Activated CD4-positive, CD25-positive, alpha-beta regulatory T cell treated with anti-CD3 and anti-CD28 coated beads, Interleukin-2, amount 50 U/mL, for 24 hours (primary cell): ENCODE results near the gene NPAS2.

Experiments used
- ATAC-seq, 2 donors: fragments of 150-1000 bp; cut with Tn5 transposase; one replicate each; pipeline ENCODE4 v1.10.0; 2021; ENCODE audit warnings: mild to moderate bottlenecking in 1 of 2, moderate library complexity in 1 of 2

Gene NPAS2

DNA sequence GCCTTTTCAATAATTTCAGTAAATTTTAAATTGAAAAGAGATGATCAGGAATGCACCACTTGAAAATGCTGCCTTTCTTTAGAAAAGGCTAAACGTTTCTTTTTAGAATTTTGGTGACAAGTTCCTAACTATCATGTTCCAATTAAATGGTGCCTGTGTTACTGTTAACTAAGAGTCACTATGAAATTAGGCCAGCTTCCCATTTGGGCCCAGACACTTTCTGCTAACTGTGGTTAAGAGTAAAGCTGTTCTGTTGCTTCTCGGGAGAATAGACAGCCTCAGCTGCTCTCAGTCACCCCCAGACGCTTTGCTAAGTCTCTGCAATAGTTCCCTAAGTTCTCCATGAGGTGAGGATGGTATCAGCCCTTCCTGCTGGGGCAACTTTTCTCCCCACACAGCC, 90.2 kb downstream of the NPAS2 start:
- no peak for ATAC-seq

DNA sequence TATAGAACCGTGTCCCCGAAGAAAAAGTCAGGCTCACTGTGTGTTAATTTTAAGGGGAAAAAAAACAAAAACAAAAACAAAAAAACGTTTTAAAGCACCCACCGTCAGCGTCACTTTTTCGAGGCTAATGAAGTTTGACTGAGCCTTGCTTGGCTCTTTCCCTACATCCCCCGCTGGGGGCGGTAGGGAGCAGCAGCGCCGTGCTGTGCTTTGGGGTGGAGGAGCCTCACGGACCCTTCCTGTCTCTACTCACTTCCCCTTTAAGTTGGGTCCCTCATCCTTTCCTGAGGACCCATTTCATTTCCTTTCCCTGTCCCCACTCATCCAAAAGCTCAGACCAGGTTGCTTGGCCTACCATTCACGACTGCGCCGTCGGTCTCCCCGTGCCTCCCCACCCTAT, 99.4 kb downstream of the NPAS2 start:
- ATAC-seq, result no peak

DNA sequence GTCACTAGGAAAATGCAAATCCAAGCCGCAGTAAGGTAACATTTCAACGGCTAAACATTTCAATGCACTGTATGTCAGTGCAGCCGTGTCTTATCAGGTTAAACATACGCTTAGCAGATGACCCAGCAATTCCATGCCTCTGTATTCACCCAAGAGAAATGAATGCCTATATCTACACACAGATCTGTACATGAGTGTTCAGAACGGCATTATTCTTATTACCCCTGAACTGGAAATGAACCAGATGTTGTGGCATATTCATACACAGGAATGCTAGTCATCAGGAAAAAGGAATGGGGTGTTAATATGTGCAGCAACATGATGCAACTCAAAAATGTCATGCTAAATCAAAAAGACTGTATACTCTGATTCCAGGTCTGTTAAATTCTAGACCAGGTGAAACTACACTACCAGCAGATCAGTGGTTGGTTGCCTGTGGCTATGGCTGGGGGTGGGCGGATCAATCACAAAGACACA, 101.8 kb downstream of the NPAS2 start:
- ATAC-seq, result no peak

DNA sequence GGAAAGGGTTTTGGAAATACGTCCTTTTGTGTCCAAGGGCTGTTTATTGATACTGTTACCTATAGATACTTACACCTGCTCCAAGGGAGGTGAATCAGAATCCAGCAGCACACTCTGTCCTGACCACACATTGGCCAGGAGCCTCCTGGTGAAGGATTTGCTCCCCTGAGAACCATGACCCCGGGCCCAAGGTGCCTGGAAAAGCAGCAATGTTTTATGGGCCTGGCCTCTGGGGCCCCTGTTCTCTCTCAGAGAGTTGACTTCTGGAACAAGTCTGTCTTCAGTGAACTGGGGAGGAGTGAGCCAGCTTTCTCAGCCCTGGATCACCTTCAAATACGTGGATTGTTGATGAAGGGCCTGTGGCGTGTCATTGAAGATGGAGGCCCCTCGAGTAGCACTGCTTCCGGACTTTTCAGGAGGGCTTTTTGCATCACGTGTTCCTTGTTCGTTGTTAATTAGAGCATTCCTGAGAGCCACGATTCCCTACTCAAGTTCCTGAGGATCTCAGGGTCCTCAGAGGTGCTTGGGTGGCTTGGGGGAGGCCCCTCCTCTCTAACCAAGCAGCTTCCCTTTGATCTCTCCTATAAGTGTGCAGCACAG, 103.6 kb downstream of the NPAS2 start:
- no peak for ATAC-seq

DNA sequence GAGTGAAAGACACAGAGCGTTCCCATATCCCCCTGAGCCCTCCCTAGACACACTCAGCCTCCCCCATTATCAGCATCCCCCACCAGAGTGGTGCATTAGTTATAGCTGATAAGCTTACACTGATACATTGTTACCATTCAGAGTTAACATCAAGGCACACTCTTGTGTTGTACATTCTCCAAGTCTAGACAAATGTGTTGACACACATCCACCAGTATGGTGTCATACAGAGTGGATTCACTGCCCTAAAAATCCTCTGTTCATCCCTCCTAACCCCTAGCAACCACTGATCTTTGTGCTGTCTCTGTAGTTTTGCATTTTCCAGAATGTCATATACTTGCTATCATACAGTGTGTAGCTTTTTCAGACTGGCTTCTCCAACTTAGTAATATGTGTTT, 104.2 kb downstream of the NPAS2 start:
- ATAC-seq, result peak; percentile 6 to 9

DNA sequence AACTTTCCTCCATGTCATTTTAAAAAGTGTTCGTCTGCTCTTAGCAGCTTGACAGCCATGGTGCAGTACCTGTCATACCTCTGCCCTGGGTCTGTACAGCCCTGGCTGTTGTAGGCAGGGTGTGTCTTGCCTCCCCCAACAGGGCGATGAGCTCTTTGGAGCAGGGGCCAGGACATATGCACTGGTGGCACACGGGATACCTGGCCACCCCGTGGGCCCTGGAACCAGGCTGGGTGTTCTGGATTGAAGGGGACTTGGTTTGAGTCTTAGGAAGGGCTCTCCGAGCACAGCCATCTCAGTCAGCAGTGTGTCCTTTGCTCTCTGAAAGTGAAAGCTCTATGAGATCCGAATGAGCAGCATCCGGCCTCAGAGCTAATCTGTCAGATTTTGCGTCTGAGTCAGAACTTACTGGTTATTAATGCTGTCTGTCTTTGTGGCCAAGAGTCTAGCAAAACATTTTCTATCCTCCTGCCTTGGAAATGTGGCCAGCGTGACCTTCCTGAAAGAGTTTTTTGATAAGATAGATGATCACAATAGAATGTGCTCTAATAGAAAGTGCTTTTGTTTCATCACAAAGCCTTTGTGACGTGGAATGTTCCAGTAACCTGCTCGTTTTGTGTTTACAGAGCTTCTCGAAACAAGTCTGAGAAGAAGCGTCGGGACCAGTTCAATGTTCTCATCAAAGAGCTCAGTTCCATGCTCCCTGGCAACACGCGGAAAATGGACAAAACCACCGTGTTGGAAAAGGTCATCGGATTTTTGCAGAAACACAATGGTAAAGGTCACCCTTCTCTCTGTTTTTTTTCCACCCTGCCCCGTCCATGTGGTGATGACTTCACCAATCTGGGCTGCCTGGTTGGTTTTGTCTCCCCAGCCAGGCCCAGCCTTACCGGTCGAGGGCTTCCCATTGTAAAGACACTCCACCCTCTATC, 104.8 kb downstream of the NPAS2 start:
- peak; percentile 87 to 88 for ATAC-seq

DNA sequence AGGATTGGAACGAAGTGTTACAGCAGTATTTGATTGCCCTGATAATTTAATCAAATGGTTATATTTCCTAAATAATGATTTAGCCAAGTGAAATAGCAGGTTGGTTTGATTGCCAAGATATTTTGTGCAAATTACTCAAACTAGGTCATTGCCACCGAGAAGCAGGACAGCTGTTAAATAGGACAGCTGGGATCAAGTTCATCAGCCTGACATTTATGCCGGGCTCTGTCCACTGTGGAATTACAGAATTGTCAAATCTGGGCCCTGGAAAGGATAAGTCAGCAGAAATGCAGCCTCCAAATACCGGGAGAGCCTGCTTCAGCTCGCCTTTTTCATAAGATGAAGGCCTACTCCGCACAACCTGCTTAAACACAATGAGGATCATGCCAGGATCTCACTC, 108.3 kb downstream of the NPAS2 start:
- ATAC-seq, result no peak

DNA sequence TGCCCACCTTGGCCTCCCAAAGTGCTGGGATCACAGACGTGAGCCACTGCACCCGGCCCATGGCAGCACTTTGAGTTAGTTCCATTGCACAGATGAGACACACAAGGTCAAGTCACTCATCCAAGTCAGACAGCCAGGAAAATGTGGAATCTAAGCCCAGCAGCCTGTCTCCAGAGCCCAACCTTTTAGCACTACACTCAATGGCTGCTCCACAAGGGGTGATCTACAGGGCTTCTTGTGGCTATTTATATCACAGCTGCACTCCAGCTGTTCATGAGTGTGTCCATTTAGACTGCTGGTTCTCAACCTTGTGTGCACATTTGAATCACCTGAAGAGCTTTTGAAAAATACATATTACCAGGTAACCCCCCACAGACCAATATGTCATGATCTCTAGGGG, 109.2 kb downstream of the NPAS2 start:
- ATAC-seq, result no peak

DNA sequence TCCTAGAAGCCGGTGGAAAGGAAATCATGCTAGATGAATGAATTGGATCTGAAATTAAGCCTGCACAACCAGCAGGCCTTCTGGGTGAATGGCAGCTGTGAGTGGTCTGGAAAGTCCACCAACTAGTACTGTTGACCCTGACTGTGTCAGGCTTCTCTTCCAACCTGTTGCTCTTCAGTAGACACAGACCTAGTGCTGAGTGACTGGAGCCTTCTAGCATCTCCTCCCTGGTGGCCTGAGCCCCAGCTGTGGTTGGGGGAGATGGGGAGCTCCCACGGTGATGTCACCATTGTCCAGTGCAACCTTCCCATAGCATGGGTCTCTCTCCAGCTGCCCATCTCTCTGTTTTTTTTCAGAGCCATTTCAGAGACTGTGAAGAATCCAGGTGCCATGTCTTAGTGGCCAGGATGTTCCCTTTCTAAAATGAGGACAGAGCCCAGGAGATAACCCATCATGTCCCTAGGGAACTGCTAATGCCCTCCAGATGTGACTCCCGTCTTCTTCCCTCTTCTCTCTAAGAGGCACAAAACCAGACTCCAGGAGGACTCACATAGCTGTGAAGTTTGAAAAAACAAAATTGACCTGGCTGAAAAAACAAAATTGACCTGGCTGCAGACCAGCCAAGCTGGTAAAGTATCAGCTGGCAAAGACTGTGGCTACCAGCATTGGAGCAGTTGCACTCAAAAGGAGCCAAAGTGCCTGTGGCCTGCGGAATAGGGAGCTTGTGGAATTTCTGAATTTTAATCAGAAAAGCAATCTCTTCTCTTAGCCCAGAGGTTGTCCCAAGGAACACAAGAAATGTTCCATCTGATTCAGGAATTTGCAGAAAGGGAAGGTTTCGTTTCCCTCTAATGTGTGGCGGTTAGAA, 114.8 kb downstream of the NPAS2 start:
- ATAC-seq, result no peak

DNA sequence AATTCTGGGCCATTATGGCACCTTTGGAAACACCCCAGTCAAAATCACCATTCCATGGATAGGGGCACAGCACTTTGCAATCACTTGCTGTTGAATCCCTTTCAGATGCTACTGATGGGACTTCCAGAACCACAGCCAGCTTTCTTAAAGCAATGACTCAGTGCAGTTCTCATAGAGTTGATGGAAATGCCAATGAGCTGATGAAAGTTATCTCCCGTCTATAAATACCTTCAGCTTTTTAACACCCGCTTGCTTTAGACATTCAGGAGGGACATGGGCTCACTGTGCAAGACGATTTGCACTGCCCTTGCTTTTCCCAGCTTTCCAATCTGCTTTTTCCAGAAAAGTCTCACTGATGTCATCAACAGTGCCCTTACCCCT, 115.4 kb downstream of the NPAS2 start:
- no peak for ATAC-seq

DNA sequence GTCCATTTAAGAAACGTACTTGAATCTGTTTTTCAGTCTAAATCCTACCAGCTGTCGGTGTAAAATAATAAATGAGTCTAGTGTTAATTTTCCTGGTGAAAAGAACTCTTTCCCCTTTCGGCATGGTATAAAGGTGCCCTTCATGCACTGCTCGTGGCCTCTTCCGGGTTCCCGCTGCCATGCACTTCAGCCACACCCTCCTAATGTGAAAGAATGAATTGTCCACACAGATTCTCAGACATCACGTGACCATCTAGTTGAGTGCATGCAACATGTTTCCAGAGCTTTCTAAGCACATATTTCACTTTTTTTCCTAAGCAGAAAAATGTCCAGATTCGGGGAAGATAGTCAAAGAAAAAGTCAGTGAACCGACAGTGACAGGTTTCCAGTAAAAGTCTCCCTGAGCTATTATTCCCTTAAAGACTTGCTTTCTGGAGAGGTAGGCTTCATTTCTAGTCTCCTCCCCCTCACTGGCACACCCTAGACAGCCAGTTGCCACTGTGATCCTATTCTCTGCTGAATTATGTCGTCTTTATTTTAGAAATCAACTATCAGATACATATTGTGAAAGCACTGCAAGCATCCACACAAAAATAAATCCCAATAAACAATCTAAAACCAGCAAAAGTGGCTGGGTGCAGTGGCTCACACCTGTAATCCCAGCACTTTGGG, 116.3 kb downstream of the NPAS2 start:
- no peak for ATAC-seq

DNA sequence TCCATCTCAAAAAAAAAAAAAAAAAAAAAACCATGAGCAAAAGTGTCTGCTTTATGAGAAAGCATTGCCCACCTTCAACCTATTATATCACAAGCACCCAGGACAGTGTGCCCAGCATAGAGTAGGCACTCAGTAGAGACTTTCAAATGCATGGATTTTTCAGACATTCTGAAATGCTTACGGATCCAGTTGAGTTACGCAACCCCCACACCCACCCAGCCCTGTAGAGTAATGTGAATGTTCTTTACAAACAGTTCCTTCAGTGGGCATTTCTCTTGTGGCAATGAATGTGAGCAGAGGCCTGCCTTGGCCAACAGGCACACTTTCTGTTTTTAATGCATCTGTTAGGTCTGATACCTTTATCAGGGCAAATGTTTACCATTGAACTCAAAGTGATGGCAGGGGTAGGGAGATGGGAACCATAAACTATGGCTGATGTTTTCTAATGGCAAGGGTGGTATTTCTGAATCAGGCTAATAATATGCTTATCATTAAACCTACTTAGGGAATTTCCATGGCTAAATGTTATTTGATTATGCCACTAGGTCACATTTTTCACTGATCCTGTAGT, 117.1 kb downstream of the NPAS2 start:
- ATAC-seq, result no peak

DNA sequence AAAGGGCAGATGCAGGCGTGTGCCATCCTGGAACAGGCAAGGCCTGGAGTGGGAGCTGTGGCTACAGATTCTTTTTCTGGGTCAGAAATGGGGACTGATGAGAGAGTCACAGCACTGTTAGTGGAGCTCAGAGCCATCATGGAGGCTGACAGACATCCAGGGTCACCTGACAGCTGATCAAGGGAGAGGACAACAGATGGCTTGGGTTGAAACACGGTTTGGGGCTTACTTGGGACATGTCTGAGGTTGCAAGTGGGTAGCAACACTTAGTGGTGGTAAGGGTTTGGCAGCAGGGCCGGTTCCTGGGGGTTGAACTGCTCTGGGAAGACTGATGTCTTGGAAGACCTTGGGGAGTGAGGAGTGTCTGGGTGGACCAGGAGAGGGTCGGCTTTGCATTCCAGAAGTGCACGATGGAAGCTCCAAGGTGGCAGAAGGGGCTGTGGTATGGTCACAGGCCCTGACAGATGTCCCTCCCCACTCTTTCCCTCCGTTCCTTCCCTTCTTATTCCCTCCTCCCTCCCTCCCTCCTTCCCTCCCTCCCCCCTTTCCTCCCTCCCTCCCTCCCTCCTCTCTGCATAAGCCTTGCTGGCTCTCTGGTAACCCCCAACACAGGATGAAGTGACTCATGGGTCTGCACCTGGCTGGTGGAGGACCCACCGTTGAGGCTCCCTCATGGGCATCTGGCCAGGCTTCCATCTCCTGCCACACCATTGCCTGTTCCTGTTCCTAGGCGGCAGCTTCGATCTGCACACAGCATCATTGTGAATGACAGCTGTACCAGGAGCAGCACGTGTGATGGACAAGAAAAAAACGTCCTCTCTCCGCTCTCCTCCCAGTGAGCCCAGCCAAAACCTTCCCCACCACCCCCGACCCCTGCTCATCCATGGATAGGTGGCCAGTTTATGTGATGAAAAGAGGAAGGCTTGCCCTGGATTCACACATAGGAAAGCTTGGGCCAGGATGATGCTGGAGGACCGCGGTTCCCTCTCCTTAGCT, 118.4 kb downstream of the NPAS2 start:
- ATAC-seq, result no peak

DNA sequence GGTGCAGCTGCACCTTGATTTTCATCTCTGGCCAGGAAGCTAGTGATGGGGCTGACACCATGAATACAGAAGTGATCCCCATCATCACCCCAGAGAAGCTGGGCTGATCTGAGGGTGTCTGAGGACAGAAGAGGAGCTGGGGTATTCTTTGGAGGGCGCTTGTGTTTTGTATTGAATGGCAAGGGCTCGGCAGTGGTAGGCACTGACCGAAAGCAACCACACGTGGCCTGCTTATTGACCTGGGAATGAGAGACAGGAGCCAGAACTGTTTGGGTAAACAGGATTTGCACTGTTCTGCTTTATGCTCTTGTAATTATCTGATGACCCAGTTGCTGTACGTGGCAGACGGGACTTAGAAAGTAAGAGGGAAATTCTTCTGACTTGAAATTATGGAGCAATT, 119.5 kb downstream of the NPAS2 start:
- ATAC-seq, result no peak

DNA sequence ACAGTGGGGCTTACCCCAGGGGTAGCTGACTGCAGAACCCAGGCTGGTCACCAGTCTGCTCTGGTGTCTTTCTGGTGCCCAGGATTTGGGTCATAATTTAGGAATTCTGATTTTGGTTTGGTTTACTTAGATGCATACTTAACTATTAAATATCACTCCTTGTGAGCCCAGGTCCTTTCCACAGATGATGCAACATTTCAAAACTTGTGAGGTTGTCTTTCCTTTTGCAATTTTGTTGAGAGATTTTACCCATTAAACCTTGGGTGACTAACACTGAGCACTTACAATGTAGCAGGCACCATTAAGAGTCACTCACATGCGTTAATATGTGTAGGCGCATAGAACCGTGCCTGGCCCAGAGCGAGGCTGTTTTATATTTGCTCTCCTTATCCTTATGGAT, 120.3 kb downstream of the NPAS2 start:
- ATAC-seq, result no peak

DNA sequence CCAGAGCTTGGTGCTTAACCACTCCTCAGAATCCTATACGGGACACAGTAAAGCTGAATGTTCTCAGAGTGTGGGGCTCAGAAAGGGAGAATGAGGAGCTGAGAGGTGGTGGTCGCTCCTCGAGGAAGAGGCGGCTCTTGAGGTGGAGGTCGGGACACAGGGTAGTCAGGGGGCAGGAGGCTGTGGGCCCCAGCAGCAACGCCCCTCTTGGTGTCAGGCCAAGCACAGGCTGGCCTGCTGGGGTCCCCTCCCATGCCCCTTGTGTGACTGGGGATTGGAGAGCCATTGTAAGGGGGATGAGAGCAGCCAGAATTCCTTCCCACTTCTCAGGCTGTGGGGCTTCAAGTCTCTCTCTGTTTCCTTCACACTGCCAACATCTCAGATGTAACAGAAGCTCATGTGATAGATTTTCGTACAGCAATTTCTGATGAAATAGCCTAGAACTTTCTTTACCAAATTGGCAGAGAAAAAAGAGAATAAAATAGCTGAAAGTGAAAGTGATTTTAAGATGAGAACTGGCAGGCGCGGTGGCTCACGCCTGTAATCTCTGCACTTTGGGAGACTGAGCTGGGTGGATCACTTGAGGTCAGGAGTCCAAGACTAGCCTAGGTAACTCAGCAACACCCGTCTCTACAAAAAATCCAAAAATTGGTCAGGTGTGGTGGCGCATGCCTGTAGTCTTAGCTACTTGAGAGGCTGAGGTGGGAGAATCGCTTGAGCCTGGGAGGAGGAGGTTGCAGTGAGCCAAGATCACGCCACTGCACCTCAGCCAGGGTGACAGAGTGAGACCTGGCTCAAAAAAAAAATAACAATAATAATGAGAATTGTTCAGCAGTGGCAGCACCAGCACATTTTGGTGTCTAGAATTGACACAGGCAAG, 121.1 kb downstream of the NPAS2 start:
- ATAC-seq, result no peak

DNA sequence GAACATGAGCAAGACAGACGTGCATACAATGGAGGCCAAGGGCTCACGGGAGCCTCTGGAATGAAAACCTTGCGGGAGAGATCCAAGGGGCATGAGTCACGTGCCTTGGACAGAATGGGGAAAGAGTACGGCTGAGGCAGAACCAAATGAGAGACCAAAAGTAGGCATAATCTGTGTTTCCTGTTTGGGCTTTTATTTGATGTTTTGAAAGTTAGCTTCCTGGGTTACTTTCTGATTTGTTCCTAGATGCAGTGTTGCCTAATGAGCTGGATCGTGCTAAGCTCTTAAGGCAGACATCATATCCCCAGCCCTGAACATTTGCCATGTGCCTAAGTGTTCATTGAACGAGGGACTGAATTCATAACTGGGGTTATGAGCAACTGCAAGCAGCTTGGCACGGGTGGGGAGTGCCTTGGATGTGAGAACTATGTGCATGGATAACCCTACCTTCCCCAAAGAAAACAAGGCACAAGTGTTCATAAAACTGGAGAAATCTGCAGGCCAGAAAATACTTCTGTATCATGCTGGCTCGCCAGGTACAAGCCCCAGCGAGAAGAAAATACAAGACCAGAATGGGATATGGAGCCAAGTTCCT, 121.8 kb downstream of the NPAS2 start:
- ATAC-seq, result no peak

DNA sequence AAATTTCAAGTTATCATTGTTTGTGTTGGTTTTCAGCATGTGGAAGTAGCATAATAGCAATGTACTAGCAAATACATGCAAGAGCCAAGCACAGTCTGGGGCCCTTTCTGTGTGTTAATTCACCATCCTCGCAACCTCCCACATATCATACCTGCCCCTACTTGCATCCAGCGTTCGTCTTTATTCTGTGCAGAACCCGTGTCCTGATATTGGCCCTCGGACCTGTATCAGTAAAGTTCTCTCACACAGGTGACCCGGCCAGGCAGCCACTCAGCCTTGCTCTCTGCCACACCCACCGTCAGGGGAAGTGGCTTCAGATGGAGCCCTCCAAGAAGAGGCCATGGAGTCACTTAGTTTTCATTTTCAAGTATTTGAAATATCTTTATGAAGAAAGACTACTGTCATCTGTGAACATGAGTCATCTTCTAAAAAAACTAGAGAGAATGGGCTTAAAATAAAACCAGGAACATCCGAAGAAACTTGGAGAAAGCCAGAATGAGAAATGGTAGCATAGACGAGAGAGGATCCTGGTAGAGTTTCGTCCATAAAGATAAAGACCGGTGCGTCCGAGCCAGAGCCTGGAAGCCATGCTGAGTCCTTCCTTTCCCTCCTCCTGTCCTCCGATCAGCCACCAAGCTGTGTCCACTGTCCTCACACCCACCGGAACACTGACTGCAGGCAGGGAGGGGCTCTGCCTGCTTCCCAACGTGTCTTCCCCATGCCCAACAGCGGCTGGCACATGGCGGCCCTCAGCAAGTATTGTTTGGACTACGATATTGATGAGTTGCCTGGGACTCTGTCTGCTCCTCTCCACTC, 124.9 kb downstream of the NPAS2 start:
- no peak for ATAC-seq

DNA sequence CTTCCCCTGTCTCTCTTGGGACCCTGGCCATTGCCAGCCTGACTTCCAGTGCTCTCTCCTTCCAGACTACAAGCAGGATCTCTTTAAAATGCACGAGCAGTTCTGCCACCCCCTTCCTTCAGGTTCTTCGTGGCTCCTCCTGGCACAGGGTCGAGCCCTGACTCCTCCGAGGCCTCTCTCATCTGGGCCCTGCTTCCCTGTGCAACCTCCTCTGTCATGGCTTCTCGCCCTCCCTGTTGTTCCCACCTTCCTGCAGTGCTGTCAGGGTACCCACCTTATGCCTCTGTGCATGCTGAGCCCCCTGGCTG, 125.4 kb downstream of the NPAS2 start:
- no peak for ATAC-seq
